HL-60 (cell line): ENCODE measurements around the gene CTSL.

Experiments
- CTCF ChIP-seq: IDR thresholded peaks from one replicate; pipeline ENCODE4 v1.5.1; 2011; ENCODE audit warnings: low read length, control low read depth, inconsistent platforms; ENCODE audit not compliant: insufficient read depth
- POLR2AphosphoS5 ChIP-seq: IDR thresholded peaks from 2 replicates; pipeline ENCODE4 v1.6.1; 2012; ENCODE audit warnings: low read depth
- SPI1 ChIP-seq: IDR thresholded peaks from 2 replicates; pipeline ENCODE4 v1.6.1; 2012; ENCODE audit warnings: low read depth, mild to moderate bottlenecking, borderline replicate concordance

- TF ChIP-seq CTCF (no peak), POLR2AphosphoS5 (no peak), SPI1 (no peak)
Observed at GRCh38 chr9:87741326-87741725, 15.4 kb downstream of the CTSL start.
